ENCODE measurements around the gene TTI1.

The TTI1 gene

DNA sequence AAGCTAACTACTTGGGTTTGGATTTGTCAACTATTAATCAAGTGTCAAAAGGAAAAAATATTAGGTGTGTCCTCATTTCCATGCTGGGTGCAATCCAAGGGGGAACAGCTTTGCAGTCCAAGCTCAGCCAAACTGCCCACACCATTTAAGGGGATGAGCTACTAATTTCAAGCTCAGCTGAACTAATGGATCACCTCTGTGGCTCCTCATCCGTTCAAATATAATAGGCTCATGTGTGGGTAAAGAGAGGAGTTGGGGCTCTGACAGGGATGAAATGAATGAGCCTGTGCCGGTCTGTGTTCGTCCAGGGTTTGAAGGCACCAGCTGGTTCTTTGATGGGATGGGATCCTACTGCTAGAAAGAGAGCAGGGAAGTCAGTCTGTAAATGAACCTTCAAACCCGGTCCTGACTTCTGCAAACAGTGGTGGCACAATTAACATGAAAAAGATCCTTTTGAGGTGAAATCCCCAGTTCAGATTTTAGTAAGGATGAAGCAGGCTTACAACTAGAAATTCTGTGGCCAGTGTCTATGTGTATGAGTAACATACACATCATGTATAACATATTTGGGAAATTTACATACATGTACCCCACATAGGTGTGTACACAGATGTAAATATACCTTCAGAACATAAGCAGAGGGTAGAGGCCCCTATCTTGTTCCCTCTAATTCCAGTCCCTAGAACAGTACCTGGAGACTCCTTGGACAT is 41.9 kb downstream of the TTI1 start:
- no peaks in the 10 kb centered on the region for H3K27me3 ChIP-seq
- peak overlapping the region; percentile 15 for H3K27ac ChIP-seq
- H3K36me3 ChIP-seq = peaks cover 74% of the 10 kb centered on the region
- TF ChIP-seq, protein P1, sequence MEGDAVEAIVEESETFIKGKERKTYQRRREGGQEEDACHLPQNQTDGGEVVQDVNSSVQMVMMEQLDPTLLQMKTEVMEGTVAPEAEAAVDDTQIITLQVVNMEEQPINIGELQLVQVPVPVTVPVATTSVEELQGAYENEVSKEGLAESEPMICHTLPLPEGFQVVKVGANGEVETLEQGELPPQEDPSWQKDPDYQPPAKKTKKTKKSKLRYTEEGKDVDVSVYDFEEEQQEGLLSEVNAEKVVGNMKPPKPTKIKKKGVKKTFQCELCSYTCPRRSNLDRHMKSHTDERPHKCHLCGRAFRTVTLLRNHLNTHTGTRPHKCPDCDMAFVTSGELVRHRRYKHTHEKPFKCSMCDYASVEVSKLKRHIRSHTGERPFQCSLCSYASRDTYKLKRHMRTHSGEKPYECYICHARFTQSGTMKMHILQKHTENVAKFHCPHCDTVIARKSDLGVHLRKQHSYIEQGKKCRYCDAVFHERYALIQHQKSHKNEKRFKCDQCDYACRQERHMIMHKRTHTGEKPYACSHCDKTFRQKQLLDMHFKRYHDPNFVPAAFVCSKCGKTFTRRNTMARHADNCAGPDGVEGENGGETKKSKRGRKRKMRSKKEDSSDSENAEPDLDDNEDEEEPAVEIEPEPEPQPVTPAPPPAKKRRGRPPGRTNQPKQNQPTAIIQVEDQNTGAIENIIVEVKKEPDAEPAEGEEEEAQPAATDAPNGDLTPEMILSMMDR (IDR thresholded peaks at IDR 0.05) = no peak
- H3K4me1 ChIP-seq (ENCODE audit: control insufficient read depth in 1 of 2, insufficient read depth in 1 of 2, low read depth in 1 of 2, low read length in 1 of 2) = peaks cover 9 to 12% of the 10 kb centered on the region in 2 experiments
- no peaks in the 10 kb centered on the region for H3K9me3 ChIP-seq
- no peak overlapping the region for H3K4me3 ChIP-seq (ENCODE audit: low read depth in 1 of 2, low read length in 1 of 2)

DNA sequence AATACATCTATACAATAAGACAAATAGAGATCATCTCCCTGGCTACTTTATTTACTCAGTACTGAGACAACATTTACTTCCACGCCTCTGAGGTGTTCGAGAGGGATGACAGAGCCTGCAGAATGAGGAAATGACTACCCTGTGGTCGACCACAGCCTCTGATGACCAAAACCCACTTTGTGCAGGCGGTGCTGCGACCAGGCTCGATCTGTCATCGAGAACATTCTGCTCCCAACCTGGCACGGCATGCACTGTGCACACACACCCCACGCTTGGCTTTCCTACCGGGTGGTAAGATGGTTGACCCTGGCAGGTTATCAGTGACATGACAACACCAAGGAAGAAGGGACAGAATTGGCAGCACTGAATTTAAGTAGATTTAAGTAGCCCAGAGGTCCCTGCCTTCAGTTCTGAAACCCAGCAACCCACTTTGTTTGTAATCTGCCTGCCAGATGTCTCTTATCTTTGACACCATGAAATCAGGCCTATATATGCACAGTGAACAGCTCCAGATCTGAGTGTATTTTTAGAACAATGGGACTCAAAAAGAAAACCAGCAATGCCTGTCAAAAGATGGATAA is 42.6 kb downstream of the TTI1 start:
- TF ChIP-seq, protein P1 (IDR thresholded peaks at IDR 0.05) = no peak
- H3K27me3 ChIP-seq = no peaks in the 10 kb centered on the region
- H3K36me3 ChIP-seq = peaks cover 74% of the 10 kb centered on the region
- no peaks in the 10 kb centered on the region for H3K9me3 ChIP-seq
- peak overlapping the region; percentile 15 for H3K27ac ChIP-seq
- peaks cover 9 to 12% of the 10 kb centered on the region in 2 experiments for H3K4me1 ChIP-seq (ENCODE audit: control insufficient read depth in 1 of 2, insufficient read depth in 1 of 2, low read depth in 1 of 2, low read length in 1 of 2)
- no peak overlapping the region for H3K4me3 ChIP-seq (ENCODE audit: low read depth in 1 of 2, low read length in 1 of 2)

DNA sequence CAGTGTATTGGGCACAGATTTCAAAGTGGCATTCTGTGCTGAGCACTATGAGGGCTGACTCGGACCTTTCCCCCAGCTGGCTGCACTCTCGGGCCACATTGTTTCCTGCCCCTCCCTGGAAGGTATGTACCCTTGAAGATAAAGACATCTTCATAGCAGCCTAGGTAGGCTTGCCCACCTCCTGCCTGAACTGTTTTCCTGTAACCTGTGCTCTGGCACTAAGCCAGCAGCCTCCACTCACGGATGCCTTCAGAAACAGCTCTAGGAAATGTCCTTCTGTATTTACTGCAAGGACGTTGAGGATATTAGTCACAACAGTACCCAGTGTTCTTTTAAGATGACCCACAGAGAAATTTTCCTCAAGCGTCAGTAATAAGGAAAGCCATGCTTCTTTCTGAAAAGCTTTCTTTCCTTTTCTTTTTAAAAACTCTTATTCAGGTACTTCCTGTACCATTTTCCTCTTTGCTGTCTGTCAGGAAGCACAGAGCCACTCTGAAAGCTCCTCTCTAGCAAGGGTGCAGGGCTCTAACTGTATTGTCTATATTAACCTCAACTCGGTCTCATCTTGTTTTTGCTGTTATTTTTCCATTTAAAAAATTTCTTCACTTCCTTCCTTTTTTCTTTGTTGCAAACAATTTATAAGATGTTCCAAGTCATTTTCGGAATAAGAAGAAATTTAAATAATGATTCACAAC is 43.5 kb downstream of the TTI1 start:
- no peaks in the 10 kb centered on the region for H3K27me3 ChIP-seq
- TF ChIP-seq, protein P1 (IDR thresholded peaks at IDR 0.05) = no peak
- H3K9me3 ChIP-seq = no peaks in the 10 kb centered on the region
- H3K4me3 ChIP-seq (ENCODE audit: low read depth in 1 of 2, low read length in 1 of 2) = no peak overlapping the region
- H3K4me1 ChIP-seq (ENCODE audit: control insufficient read depth in 1 of 2, insufficient read depth in 1 of 2, low read depth in 1 of 2, low read length in 1 of 2) = peaks cover 9 to 12% of the 10 kb centered on the region in 2 experiments
- peaks cover 67% of the 10 kb centered on the region for H3K36me3 ChIP-seq
- peak overlapping the region; percentile 15 for H3K27ac ChIP-seq

DNA sequence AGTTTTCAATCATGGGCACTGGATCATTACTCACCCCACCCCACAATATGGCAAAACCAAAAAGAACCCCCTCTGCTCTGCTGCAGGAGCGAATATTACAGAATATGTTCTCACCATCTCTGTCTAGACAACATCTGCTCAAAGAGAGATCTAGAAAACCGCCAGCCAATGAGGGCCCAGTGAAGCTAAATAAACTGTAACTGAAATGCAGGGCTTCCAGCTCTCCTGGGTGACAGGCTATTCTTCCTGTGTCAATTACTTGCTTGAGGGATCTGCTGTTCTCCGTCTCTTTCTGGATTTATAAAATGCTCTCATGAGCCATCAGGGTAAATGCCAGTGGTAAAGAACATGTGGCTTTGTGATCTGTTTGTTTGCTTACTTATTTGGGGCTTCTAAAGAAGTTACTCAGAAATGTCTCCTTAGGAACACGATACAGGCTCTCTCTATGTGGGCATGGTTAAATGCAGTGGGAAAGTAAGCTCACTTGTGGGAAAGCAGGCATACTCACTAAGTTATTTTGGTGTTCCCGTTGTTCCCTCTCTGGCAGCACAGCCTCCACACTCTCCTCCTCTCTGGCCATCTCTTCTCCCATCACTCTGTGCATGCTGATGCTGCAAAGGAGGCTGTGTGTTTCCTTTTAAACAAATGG is 44.8 kb downstream of the TTI1 start:
- Histone ChIP-seq H3K4me1 (ENCODE audit: control insufficient read depth in 1 of 2, insufficient read depth in 1 of 2, low read depth in 1 of 2, low read length in 1 of 2) (peaks cover 9 to 12% of the 10 kb centered on the region in 2 experiments), H3K27ac (no peak overlapping the region), H3K27me3 (no peaks in the 10 kb centered on the region), H3K36me3 (peaks cover 55% of the 10 kb centered on the region), H3K9me3 (no peaks in the 10 kb centered on the region), H3K4me3 (ENCODE audit: low read depth in 1 of 2, low read length in 1 of 2) (no peak overlapping the region)
- TF ChIP-seq, protein P1 (IDR thresholded peaks at IDR 0.05) = no peak

DNA sequence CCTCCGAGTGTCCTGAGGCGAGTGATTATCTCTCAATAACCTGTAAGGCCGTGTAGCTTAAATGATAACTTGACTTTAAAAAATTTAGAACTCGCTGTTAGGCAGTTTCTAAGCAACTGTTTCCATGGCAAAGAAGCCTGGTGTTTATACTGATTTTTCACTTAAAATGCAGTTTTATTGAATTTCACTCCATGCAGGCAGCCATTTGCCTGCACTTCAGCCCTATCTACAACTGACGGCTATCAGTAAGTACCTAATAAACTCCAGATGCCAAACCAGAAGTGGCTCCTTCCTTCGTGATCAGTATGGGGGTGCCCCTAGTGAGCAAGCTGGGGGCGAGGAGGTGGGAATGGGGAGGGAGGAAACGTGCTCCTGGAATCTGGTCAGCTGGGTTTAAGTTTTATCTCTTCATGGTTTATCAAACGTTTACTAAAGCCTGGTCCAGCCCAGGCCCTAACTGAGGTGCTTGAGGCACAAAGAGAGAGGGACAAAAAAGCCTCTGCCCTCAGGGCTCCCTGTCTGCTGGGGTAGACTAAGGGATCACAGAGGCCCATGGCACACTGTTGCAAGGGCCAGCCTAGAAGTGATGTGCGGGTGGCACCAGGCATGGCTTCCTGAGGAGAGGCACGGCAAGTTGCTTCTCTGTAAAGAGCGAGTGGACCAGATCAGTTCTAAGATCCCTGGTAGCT is 45.5 kb downstream of the TTI1 start:
- Histone ChIP-seq H3K4me1 (ENCODE audit: control insufficient read depth in 1 of 2, insufficient read depth in 1 of 2, low read depth in 1 of 2, low read length in 1 of 2) (peaks cover 9 to 12% of the 10 kb centered on the region in 2 experiments), H3K9me3 (no peaks in the 10 kb centered on the region), H3K27ac (no peak overlapping the region), H3K4me3 (ENCODE audit: low read depth in 1 of 2, low read length in 1 of 2) (no peak overlapping the region), H3K27me3 (no peaks in the 10 kb centered on the region), H3K36me3 (peaks cover 60% of the 10 kb centered on the region)
- TF ChIP-seq, protein P1 (IDR thresholded peaks at IDR 0.05) = no peak

Measured in neutrophil (primary cell).